ENCODE measurements around the gene SRMS.

Gene SRMS

DNA sequence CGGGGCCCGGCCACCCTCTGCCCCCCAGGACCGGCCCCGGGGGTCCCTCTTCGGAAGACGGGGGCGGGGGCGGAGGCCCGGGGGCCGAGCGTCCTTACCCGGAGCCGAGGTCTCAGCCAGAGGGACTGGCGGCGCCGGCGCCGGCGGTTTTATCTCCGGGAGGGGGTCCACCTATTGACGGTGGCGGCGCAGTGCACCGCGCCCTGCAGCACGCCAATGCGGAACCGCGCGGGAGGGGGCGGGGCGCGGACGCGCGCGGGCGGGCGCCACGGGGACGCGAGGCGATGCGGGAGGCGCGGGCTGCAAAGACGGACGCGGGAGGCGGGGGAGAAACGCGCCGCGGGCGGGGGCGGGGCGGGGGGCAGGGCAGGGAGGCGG lies 48.6 kb downstream of the SRMS start, which contains the start of gene EEF1A2:
TSS of gene EEF1A2 (minus strand) at position 124 of the 378 bp plus-strand sequence. CDS start 1,320 bp downstream, outside the sequence.
- no peak for DNase-seq

GRCh38 chr20:63497946-63498935 lies 49.3 kb downstream of the SRMS start:
- DNase-seq = no peak

DNA sequence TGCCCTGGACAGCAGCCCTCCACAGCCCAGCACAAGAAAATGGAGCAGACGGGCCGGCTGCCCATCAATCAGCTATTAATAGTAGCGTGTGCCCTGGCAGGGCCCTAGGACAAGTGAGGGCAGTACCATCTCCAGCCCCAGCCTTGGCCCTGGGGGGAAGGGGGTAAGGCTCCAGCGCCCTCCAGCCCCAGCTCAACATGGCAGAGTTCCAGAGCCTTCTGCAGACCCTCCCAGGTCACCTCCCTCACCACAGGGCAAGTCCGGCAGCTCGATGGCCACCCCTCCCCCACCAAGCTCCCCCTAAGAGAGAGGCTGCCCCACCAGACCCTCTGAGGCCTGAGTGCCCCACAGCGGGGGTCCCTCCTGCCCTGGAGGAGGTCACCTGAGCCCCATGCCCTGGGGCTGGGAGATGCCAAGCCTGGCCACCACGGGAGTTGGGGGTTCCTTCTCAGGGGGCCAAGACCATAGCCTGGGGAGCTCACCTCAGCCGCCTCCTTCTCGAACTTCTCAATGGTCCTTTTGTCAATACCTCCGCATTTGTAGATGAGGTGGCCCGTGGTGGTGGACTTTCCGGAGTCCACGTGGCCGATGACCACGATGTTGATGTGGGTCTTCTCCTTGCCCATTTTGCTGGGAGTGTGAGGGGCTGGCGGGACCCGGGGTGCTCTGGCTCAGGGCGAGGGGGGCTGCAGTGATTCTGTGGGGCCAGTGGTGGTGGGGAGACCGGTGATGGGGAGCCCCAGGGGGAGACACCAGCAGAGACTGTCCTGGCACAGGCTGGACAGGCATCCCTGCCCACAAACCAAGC lies 50.2 kb downstream of the SRMS start:
- no peak for DNase-seq

GRCh38 chr20:63496596-63497120 lies 50.9 kb downstream of the SRMS start:
- DNase-seq = no peak

- DNase-seq = no peak
These were observed 51.6 kb downstream of the SRMS start for GRCh38 chr20:63495741-63496595.

GRCh38 chr20:63495167-63495720 lies 52.3 kb downstream of the SRMS start:
- no peak for DNase-seq

DNA sequence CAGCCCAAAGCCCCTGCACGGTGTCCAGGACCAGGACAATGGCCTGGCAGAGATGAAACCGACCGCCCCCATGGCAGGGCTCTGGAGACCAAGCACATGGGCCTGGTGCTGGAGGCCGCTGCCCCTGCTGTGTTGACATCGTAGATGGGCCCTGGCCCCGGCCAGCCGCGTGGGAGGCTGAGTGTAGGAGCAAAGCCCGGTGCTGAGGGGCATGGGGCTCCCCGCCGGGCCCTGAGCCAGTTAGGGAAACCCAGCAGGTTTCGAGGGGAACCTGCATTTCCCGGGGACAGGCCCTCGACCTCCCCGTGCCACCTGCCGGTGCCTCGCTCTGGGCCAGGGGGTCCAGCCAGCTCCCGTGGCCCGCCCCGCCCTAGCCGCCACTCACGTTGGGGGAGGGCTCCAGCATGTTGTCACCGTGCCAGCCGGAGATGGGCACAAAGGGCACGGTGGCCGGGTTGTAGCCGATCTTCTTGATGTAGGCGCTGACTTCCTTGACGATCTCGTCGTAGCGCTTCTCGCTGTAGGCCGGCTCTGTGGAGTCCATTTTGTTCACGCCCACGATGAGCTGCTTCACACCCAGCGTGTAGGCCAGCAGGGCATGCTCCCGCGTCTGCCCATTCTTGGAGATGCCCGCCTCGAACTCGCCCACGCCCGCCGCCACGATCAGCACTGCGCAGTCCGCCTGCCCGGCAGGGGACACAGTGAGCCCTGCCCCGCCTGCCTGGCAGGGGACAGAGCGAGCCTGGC lies 53.0 kb downstream of the SRMS start:
- no peak for DNase-seq

DNA sequence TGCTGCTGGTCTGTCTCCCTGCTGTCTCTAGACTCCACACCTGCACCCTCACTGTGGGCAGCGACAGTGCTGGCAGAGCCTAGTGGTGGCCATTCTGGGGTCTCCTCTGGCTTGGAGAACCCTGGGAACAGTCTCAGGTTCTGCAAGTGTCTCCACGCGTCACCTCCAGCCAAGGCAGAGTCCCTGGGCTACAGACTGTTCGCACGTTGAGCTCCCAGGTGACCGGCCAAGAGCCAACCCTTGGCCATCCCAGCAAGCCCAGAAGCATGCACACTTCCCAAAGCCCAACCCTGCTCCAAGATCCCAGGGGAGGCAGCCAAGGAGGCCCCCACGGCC lies 53.5 kb downstream of the SRMS start:
- DNase-seq = no peak

DNA sequence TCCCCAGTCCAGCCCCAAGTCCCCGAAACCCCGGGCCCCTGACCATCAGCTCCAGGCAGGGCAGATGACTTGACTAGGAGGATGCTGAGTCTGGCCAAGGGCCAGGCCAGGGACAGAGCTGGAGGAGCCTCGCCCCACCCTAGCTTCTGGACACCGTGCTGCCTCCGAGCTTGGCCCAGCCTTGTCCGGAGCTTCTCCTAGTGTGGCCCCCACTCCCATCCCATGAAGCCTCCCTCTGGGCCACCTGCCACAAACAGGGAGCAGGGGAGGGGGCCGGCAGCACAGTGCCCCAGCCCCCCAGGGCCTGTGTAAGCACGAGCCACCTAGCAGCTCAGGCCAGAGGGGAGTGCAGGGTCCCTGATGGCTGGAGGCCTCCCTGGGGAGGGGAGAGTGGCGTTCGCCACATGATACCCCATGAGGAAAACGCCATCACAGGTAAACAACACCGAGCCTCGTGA lies 54.0 kb downstream of the SRMS start:
- DNase-seq = no peak

- no peak for DNase-seq
These were observed 54.6 kb downstream of the SRMS start for GRCh38 chr20:63492982-63493381.

- DNase-seq = no peak
These were observed 55.0 kb downstream of the SRMS start for GRCh38 chr20:63492518-63492917.

- DNase-seq = no peak
These were observed 55.8 kb downstream of the SRMS start for GRCh38 chr20:63491635-63492230.

DNA sequence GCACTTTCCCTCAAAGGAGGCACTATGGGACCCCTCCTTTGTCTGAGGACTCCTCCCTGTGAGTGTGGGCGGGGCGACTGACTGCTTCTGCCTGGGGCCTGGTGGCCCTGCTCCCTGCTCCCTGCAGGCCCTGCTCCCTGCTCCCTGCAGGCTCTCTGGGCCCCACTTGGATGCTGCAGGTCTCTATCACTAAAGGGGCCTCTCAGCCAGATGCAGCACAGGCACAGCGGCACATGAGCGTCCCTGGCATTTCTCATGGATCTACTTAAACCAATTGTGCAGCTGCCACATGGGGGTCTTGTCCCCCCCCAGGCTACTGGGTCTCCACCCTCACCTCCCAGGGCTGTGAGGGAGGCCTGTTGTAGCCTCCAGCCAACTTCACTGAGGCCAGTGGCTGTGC lies 56.5 kb downstream of the SRMS start:
- DNase-seq = no peak

Measured in SIG-M5 (cell line).